ENCODE data around the gene RBL2. TPM values are rescaled to one million over a fixed set of nuclear protein-coding genes. Genes with fewer than 3 reads are reported as not detected.

RBL2 gene
- total and polyA plus RNA-seq, 2 of the 13 experiments (the other 11 are each of a cell fraction or from before 2014, with no cell fraction given), result 41.2 to 60.9 TPM

DNA sequence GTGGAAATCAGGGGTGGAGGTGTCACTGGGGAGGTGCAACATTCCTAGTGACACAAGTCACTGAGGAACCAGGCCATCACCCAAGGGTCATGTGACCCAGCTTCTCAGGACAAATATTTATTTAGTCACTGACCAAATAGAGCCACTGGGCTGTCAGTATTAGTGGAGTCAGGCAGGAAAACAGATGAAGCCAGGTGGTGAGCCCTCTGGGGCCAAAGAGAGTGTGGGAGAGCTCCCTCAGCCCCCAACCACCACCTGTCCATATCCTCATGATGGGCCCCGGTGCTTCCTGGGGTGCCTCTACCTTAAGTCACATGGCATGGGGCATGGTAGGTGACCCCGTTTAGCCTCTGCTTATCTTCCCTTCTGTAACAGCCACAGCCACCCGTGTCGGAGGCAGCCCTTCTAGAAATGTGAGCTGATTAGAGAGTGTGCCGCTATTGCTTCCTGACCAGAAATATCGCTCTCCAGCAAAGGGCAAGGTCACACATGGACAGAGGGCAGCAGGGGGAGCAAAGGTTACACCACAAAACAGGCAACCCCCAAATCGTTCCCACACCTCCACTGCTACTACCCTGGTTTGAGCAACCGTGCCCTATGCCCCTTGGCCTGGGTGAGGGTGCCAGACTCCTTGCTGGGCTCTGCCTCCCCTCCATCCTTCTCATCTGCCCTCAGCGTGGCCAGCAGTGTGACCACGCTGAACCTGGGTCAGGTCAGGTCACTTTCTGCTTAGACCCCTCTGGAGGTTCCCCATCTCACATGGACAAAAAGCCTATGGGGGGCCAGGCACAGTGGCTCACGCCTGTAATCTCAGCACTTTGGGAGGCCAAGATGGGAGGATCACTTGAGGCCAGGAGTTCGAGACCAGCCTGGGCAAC lies 77.4 kb downstream of the RBL2 start (continued):
- TF ChIP-seq, protein P1, sequence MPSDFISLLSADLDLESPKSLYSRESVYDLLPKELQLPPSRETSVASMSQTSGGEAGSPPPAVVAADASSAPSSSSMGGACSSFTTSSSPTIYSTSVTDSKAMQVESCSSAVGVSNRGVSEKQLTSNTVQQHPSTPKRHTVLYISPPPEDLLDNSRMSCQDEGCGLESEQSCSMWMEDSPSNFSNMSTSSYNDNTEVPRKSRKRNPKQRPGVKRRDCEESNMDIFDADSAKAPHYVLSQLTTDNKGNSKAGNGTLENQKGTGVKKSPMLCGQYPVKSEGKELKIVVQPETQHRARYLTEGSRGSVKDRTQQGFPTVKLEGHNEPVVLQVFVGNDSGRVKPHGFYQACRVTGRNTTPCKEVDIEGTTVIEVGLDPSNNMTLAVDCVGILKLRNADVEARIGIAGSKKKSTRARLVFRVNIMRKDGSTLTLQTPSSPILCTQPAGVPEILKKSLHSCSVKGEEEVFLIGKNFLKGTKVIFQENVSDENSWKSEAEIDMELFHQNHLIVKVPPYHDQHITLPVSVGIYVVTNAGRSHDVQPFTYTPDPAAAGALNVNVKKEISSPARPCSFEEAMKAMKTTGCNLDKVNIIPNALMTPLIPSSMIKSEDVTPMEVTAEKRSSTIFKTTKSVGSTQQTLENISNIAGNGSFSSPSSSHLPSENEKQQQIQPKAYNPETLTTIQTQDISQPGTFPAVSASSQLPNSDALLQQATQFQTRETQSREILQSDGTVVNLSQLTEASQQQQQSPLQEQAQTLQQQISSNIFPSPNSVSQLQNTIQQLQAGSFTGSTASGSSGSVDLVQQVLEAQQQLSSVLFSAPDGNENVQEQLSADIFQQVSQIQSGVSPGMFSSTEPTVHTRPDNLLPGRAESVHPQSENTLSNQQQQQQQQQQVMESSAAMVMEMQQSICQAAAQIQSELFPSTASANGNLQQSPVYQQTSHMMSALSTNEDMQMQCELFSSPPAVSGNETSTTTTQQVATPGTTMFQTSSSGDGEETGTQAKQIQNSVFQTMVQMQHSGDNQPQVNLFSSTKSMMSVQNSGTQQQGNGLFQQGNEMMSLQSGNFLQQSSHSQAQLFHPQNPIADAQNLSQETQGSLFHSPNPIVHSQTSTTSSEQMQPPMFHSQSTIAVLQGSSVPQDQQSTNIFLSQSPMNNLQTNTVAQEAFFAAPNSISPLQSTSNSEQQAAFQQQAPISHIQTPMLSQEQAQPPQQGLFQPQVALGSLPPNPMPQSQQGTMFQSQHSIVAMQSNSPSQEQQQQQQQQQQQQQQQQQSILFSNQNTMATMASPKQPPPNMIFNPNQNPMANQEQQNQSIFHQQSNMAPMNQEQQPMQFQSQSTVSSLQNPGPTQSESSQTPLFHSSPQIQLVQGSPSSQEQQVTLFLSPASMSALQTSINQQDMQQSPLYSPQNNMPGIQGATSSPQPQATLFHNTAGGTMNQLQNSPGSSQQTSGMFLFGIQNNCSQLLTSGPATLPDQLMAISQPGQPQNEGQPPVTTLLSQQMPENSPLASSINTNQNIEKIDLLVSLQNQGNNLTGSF (CRISPR knock-in tag; IDR thresholded peaks at IDR 0.05), result no peak
- TF ChIP-seq, protein P2, sequence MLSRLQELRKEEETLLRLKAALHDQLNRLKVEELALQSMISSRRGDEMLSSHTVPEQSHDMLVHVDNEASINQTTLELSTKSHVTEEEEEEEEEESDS (CRISPR knock-in tag; IDR thresholded peaks at IDR 0.05; ENCODE audit: borderline replicate concordance), result no peak; the same call in 1 of the 2 replicates
- peak; percentile 77 for TF ChIP-seq SOX5 (CRISPR knock-in tag; IDR thresholded peaks at IDR 0.05; ENCODE audit: borderline replicate concordance)
- 0 out of 2 replicates have a peak, but pooled peaks have one; percentile 51 for TF ChIP-seq ZNF33B (CRISPR knock-in tag; IDR thresholded peaks at IDR 0.05)
- TF ChIP-seq HMG20A (CRISPR knock-in tag; IDR thresholded peaks at IDR 0.05; ENCODE audit: borderline replicate concordance), result peak; percentile 80
- no peak for TF ChIP-seq MAFK (conservative IDR thresholded peaks at IDR 0.05 in 1 of 2, IDR thresholded peaks at IDR 0.05 in 1 of 2; ENCODE audit: low read length in 2 of 2)
- TF ChIP-seq STAT5B (CRISPR knock-in tag; IDR thresholded peaks at IDR 0.05), result no peak
- no peak for TF ChIP-seq ZNF883 (CRISPR knock-in tag; IDR thresholded peaks at IDR 0.05; ENCODE audit: not compliant biosample characterization)
- peak; percentile 54; the same call in 1 of the 2 replicates for TF ChIP-seq TAF1 (CRISPR knock-in tag; IDR thresholded peaks at IDR 0.05)
- peak; percentile 62; the same call in 1 of the 2 replicates for TF ChIP-seq NFKB2 (CRISPR knock-in tag; IDR thresholded peaks at IDR 0.05; ENCODE audit: borderline replicate concordance)
- peak; percentile 42; the same call in 1 of the 2 replicates for TF ChIP-seq ZC3H4 (CRISPR knock-in tag; IDR thresholded peaks at IDR 0.05; ENCODE audit: borderline replicate concordance)
- TF ChIP-seq GATA4 (IDR thresholded peaks at IDR 0.05; ENCODE audit: borderline replicate concordance, low read depth), result peak; percentile 62; the same call in 1 of the 2 replicates
- TF ChIP-seq, protein P3, sequence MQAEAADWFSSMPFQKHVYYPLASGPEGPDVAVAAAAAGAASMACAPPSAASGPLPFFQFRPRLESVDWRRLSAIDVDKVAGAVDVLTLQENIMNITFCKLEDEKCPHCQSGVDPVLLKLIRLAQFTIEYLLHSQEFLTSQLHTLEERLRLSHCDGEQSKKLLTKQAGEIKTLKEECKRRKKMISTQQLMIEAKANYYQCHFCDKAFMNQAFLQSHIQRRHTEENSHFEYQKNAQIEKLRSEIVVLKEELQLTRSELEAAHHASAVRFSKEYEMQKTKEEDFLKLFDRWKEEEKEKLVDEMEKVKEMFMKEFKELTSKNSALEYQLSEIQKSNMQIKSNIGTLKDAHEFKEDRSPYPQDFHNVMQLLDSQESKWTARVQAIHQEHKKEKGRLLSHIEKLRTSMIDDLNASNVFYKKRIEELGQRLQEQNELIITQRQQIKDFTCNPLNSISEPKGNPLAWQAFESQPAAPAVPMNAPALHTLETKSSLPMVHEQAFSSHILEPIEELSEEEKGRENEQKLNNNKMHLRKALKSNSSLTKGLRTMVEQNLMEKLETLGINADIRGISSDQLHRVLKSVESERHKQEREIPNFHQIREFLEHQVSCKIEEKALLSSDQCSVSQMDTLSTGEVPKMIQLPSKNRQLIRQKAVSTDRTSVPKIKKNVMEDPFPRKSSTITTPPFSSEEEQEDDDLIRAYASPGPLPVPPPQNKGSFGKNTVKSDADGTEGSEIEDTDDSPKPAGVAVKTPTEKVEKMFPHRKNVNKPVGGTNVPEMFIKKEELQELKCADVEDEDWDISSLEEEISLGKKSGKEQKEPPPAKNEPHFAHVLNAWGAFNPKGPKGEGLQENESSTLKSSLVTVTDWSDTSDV (CRISPR knock-in tag; IDR thresholded peaks at IDR 0.05), result peak; percentile 24; the same call in 1 of the 2 replicates
- TF ChIP-seq ZFP82 (CRISPR knock-in tag; IDR thresholded peaks at IDR 0.05; ENCODE audit: borderline replicate concordance), result no peak; the same call in 1 of the 2 replicates
- TF ChIP-seq ZNF772 (CRISPR knock-in tag; IDR thresholded peaks at IDR 0.05), result peak; percentile 87
- TF ChIP-seq, protein P4, sequence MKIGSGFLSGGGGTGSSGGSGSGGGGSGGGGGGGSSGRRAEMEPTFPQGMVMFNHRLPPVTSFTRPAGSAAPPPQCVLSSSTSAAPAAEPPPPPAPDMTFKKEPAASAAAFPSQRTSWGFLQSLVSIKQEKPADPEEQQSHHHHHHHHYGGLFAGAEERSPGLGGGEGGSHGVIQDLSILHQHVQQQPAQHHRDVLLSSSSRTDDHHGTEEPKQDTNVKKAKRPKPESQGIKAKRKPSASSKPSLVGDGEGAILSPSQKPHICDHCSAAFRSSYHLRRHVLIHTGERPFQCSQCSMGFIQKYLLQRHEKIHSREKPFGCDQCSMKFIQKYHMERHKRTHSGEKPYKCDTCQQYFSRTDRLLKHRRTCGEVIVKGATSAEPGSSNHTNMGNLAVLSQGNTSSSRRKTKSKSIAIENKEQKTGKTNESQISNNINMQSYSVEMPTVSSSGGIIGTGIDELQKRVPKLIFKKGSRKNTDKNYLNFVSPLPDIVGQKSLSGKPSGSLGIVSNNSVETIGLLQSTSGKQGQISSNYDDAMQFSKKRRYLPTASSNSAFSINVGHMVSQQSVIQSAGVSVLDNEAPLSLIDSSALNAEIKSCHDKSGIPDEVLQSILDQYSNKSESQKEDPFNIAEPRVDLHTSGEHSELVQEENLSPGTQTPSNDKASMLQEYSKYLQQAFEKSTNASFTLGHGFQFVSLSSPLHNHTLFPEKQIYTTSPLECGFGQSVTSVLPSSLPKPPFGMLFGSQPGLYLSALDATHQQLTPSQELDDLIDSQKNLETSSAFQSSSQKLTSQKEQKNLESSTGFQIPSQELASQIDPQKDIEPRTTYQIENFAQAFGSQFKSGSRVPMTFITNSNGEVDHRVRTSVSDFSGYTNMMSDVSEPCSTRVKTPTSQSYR (CRISPR knock-in tag; IDR thresholded peaks at IDR 0.05; ENCODE audit: borderline replicate concordance), result peak; percentile 82
- TF ChIP-seq ZC3H13 (CRISPR knock-in tag; IDR thresholded peaks at IDR 0.05), result no peak

Measured in HepG2 (cell line).